Right lobe of liver (tissue), 6 donors: ENCODE data around the gene ATP13A2. TPM values are rescaled to one million over a fixed set of nuclear protein-coding genes. Genes with fewer than 3 reads are reported as not detected.

Experiments
- ATAC-seq, 4 donors: fragments of 200-7000 bp; cut with Tn5 transposase; one replicate each; pipeline ENCODE4 v1.9.1; 2020; ENCODE audit warnings: mild to moderate bottlenecking in 4 of 4, moderate library complexity in 4 of 4
- DNase-seq, 3 donors: peaks; one replicate each; pipeline ENCODE4 v3.0.0-alpha.2; 2020
- H3K27ac ChIP-seq, 3 donors: fragments of 200-600 bp; one replicate each; pipeline ENCODE4 v1.8.0; 2022
- H3K27me3 ChIP-seq, 2 donors: fragments of 200-600 bp; one replicate each; pipeline ENCODE4 v1.8.0; 2022
- H3K36me3 ChIP-seq, 4 donors: fragments of 200-600 bp; sonication (generic) in 1 of 4; one replicate each; pipeline versions ENCODE4 v1.5.1 to v1.8.0; 2017 to 2022; ENCODE audit warnings: control low read depth in 1 of 4
- H3K4me1 ChIP-seq, 4 donors: fragments of 200-600 bp; sonication (generic) in 1 of 4; one replicate each; pipeline versions ENCODE4 v1.5.1 to v1.8.0; 2017 to 2022; ENCODE audit warnings: control low read depth in 1 of 4
- H3K4me3 ChIP-seq, 3 donors: fragments of 200-600 bp; one replicate each; pipeline ENCODE4 v1.8.0; 2022
- H3K9me3 ChIP-seq, 4 donors: fragments of 200-600 bp; sonication (generic) in 1 of 4; one replicate each; pipeline versions ENCODE4 v1.5.1 to v1.8.0; 2017 to 2022; ENCODE audit warnings: control low read depth in 1 of 4
- POLR2A ChIP-seq: fragments of 450-650 bp; IDR thresholded peaks from one replicate; pipeline ENCODE4 v1.6.1; 2017; ENCODE audit warnings: antibody characterized with exemption, mild to moderate bottlenecking
- WGBS: methylation state at CpG from one replicate; pipeline ENCODE4 v1.1.6; 2018; ENCODE audit warnings: low coverage, low lambda C conversion rate; ENCODE audit not compliant: insufficient coverage; ENCODE audit errors: missing lambda C conversion rate; 5-methylcytosine and 5-hydroxymethylcytosine counted together
- intact Hi-C, 2 donors: fragments of 100-400 bp; cut with DNase I; formaldehyde crosslinking; loops; one replicate each; pipeline versions ENCODE4 v1.11.2 to v1.14.1; 2022
- total RNA-seq, 6 experiments: library from RNA; depleted of rRNA in 2 of 6; stranded (reverse); fragments of >200 nt in 2 of 6; fragmentation: NEBNext Ultra II Directional in 3 of 6; extraction: Animal tissue kit (Norgen Biotek cat#: 25700) in 3 of 6; gene quantifications; one replicate each; pipeline versions ENCODE4 v1.1.0 to v1.2.4, GENCODE V29; 2016 to 2023
- TF ChIP-seq, protein P1 (sequence below), 4 donors: fragments of 200-600 bp in 3 of 4; fragments of 450-650 bp in 1 of 4; IDR thresholded peaks; one replicate each; pipeline versions ENCODE4 v1.5.1 to v1.8.0; 2016 to 2022; ENCODE audit warnings: antibody characterized with exemption in 4 of 4, mild to moderate bottlenecking in 2 of 4
- donor health status: DM: no; HTN: yes; CAD: no.
- donor health status: DM: no; HTN: no; CAD: no.
- donor health status: DM: no; HTN: no; CAD: no.
- donor health status: DM: no; HTN: yes; CAD: no.
- donor health status: DM: no; HTN: yes; CAD: no.

Gene ATP13A2
- total RNA-seq, 6 experiments from 2014 or later: 5.0 to 12.5 (median 9.2) TPM

GRCh38 chr1:17009706-17010105 is 2.0 kb downstream of the ATP13A2 start:
- 30% methylated on average over 2 of the region's 4 CpGs for WGBS
- ATAC-seq (peak in 2 of 4 donors; percentile 15 to 30), DNase-seq (no peak)
- Histone ChIP-seq H3K4me3 (no peak overlapping the region), H3K27me3 (no peaks in the 10 kb centered on the region), H3K9me3 (no peaks in the 10 kb centered on the region), H3K36me3 (no peaks in the 10 kb centered on the region), H3K4me1 (peaks cover 0 to 15% (median 4%) of the 10 kb centered on the region in 4 donors), H3K27ac (no peak overlapping the region)
- intact Hi-C loops: loop anchor here in 1 of 2 donors (10.0 kb wide), 1 partner anchor 45 kb away; no protein-coding TSS in a partner anchor
- no peak for TF ChIP-seq POLR2A
- TF ChIP-seq, protein P1, sequence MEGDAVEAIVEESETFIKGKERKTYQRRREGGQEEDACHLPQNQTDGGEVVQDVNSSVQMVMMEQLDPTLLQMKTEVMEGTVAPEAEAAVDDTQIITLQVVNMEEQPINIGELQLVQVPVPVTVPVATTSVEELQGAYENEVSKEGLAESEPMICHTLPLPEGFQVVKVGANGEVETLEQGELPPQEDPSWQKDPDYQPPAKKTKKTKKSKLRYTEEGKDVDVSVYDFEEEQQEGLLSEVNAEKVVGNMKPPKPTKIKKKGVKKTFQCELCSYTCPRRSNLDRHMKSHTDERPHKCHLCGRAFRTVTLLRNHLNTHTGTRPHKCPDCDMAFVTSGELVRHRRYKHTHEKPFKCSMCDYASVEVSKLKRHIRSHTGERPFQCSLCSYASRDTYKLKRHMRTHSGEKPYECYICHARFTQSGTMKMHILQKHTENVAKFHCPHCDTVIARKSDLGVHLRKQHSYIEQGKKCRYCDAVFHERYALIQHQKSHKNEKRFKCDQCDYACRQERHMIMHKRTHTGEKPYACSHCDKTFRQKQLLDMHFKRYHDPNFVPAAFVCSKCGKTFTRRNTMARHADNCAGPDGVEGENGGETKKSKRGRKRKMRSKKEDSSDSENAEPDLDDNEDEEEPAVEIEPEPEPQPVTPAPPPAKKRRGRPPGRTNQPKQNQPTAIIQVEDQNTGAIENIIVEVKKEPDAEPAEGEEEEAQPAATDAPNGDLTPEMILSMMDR (IDR thresholded peaks at IDR 0.05): no peak

DNA sequence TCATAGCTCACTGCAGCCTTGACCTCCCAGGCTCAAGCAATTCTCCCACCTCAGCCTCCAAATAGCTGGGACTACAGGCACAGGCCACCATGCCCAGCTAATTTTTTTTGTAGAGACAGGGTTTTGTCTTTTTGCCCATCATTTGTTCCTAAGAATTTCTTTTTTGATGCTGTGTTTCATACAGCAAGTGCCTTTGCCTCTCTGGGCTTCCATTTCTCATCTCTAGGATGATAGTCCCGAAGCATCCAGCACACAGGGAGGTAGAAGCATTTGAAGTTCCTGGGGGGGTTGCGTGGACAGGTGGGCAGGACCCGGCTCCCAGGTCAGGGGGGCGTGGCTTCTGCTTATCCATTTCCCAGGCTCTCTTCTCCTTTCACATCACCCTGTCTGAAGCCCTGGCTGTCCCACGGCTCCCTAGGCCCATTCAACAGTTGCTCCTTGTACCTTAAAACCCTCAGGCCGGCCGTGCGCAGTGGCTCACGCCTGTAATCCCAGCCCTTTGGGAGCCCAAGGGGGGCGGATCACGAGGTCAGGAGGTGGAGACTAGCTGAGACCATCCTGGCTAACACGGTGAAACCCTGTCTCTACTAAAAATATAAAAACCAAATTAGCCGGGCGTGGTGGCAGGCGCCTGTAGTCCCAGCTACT is 3.4 kb downstream of the ATP13A2 start:
- 93% methylated on average over 12 of the region's 15 CpGs for WGBS
- DNase-seq: no peak
- TF ChIP-seq POLR2A: no peak
- TF ChIP-seq, protein P1 (IDR thresholded peaks at IDR 0.05): no peak

GRCh38 chr1:17007121-17007520 is 4.6 kb downstream of the ATP13A2 start:
- peaks cover 0 to 6% (median 0%) of the 10 kb centered on the region in 4 donors for H3K36me3 ChIP-seq
- DNase-seq: no peak
- WGBS: 70% methylated on average over 2 of the region's 8 CpGs
- peaks cover 0 to 15% (median 4%) of the 10 kb centered on the region in 4 donors for H3K4me1 ChIP-seq
- H3K4me3 ChIP-seq: no peak overlapping the region
- no peak overlapping the region for H3K27ac ChIP-seq
- ATAC-seq: no peak
- intact Hi-C loops: no loop called here
- TF ChIP-seq POLR2A: no peak
- TF ChIP-seq, protein P1 (IDR thresholded peaks at IDR 0.05): no peak
- no peaks in the 10 kb centered on the region for H3K27me3 ChIP-seq
- no peaks in the 10 kb centered on the region for H3K9me3 ChIP-seq

More for the DNA sequence above, 3.4 kb downstream of the ATP13A2 start:
- Histone ChIP-seq H3K4me3 (no peak overlapping the region), H3K9me3 (no peaks in the 10 kb centered on the region), H3K36me3 (peaks cover 0 to 4% (median 0%) of the 10 kb centered on the region in 4 donors), H3K4me1 (peaks cover 0 to 15% (median 4%) of the 10 kb centered on the region in 4 donors), H3K27ac (no peak overlapping the region), H3K27me3 (no peaks in the 10 kb centered on the region)
- intact Hi-C loops: no loop called here
- ATAC-seq: no peak

GRCh38 chr1:17005365-17005740 is 6.4 kb downstream of the ATP13A2 start:
- WGBS: 94% methylated on average over 7 of the region's 19 CpGs
- DNase-seq: no peak

More at GRCh38 chr1:17005365-17005740, 6.4 kb downstream of the ATP13A2 start:
- intact Hi-C loops: no loop called here
- Histone ChIP-seq H3K27ac (no peak overlapping the region), H3K27me3 (no peaks in the 10 kb centered on the region), H3K9me3 (no peaks in the 10 kb centered on the region), H3K36me3 (peaks cover 0 to 9% (median 0%) of the 10 kb centered on the region in 4 donors), H3K4me1 (peaks cover 0 to 2% (median under 1%) of the 10 kb centered on the region in 4 donors), H3K4me3 (no peak overlapping the region)
- no peak for ATAC-seq
- TF ChIP-seq, protein P1 (IDR thresholded peaks at IDR 0.05): no peak
- no peak for TF ChIP-seq POLR2A
